ENCODE data around the gene RASA3.

GRCh38 chr13:114053026-114053425 is 79.4 kb downstream of the RASA3 start:
- no peak for TF ChIP-seq CTCF (IDR thresholded peaks at IDR 0.05)
- TF ChIP-seq POLR2A (IDR thresholded peaks at IDR 0.05), result no peak

All from right lobe of liver (tissue), 4 donors.